Subcutaneous adipose tissue (tissue), 4 donors: Measurements from ENCODE around the gene UBAC2. TPM values are rescaled to one million over a fixed set of nuclear protein-coding genes. Genes with fewer than 3 reads are reported as not detected.

Experiments used
- CTCF ChIP-seq: fragments of 450-650 bp; IDR thresholded peaks from one replicate; pipeline ENCODE4 v1.5.1; 2016; ENCODE audit warnings: low read depth, mild to moderate bottlenecking, control low read depth, antibody characterized with exemption, moderate library complexity
- total RNA-seq, 4 donors: library from RNA; depleted of rRNA; stranded (reverse); fragments of >200 nt; gene quantifications; one replicate each; pipeline ENCODE4 v1.1.0, GENCODE V29; 2016

Gene UBAC2
- total RNA-seq, 4 donors from 2014 or later = 47.4 to 73.3 (median 65.8) TPM

GRCh38 chr13:99374169-99374991 is 173.7 kb downstream of the UBAC2 start:
- no peak for TF ChIP-seq CTCF

GRCh38 chr13:99374994-99375737 is 174.5 kb downstream of the UBAC2 start:
- TF ChIP-seq CTCF = no peak

- no peak for TF ChIP-seq CTCF
These were observed 175.1 kb downstream of the UBAC2 start for GRCh38 chr13:99375738-99376080.

- TF ChIP-seq CTCF = no peak
These were observed 175.5 kb downstream of the UBAC2 start for GRCh38 chr13:99376132-99376531.

GRCh38 chr13:99376924-99377323 is 176.3 kb downstream of the UBAC2 start:
- TF ChIP-seq CTCF = no peak

GRCh38 chr13:99377641-99378040 is 177.0 kb downstream of the UBAC2 start:
- TF ChIP-seq CTCF = no peak

- no peak for TF ChIP-seq CTCF
These were observed 178.5 kb downstream of the UBAC2 start for GRCh38 chr13:99378985-99379733.
